Activated CD8-positive, alpha-beta T cell treated with anti-CD3 and anti-CD28 coated beads for 36 hours (primary cell): ENCODE measurements around the gene MBD3L2. TPM values are rescaled to one million over a fixed set of nuclear protein-coding genes. Genes with fewer than 3 reads are reported as not detected.
"Not testable (repeated sequence)": the region's sequence is repeated elsewhere in the genome, so short reads cannot be mapped to it uniquely, and the experiment has no call there.

ENCODE experiments used
- ATAC-seq: fragments of 200-7000 bp; cut with Tn5 transposase; one replicate; pipeline ENCODE4 v1.10.0; 2021; ENCODE audit warnings: mild to moderate bottlenecking, moderate library complexity
- CTCF ChIA-PET: fragments of 350-600 bp; sonication (Branson Sonifier 250); formaldehyde crosslinking; loops from one replicate; lab custom pipeline; 2021; ENCODE audit warnings: antibody characterized with exemption; lab: Charles Lee
- POLR2A ChIA-PET: fragments of 350-600 bp; sonication (Branson Sonifier 250); formaldehyde crosslinking; loops from one replicate; lab custom pipeline; 2021; ENCODE audit warnings: antibody characterized with exemption; lab: Charles Lee
- DNase-seq: peaks from one replicate; pipeline ENCODE4 v3.0.0-alpha.2; 2020
- H3K27ac Mint-ChIP-seq: one replicate; pipeline ENCODE4 v1.8.0; 2021; ENCODE audit warnings: mild to moderate bottlenecking, mixed read lengths
- H3K27me3 Mint-ChIP-seq: one replicate; pipeline ENCODE4 v1.8.0; 2021; ENCODE audit warnings: mixed read lengths
- H3K36me3 Mint-ChIP-seq: one replicate; pipeline ENCODE4 v1.8.0; 2021; ENCODE audit warnings: low read depth, mixed read lengths
- H3K4me1 Mint-ChIP-seq: one replicate; pipeline ENCODE4 v1.8.0; 2021; ENCODE audit warnings: low read depth, mixed read lengths
- H3K4me3 Mint-ChIP-seq: one replicate; pipeline ENCODE4 v1.8.0; 2021; ENCODE audit warnings: mild to moderate bottlenecking, moderate library complexity, mixed read lengths
- H3K9me3 Mint-ChIP-seq: one replicate; pipeline ENCODE4 v1.8.0; 2021; ENCODE audit warnings: mixed read lengths
- intact Hi-C: fragments of 100-400 bp; cut with micrococcal nuclease; formaldehyde crosslinking; loops from one replicate; pipeline ENCODE4 v1.10.0; 2022
- total RNA-seq, 2 experiments: library from RNA; stranded (reverse); gene quantifications; one replicate each; pipeline ENCODE4 v1.2.3, GENCODE V29; 2021

The MBD3L2 gene
- total RNA-seq, 2 experiments from 2014 or later: not detected

DNA sequence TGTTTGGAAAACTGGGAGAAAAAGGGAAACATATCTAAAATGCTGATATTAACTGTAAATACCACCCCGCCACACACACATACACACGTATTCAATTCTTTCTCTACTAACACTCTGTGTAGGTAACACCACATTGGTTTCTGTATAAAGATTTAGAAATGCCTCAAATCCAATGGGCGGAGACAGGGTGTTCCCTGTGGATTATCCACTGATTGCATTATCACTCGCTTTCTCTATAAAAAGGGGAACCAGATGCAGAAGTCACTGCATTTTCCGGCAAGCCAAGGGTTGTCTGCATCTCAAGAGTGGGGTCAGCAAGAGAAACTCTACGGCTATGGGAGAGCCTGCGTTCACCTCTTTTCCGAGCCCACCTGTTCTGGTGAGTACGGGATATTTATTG lies 18.8 kb upstream of the MBD3L2 start, which contains the start of gene MBD3L5:
Gene MBD3L5, plus strand, starts transcription at position 301 of the 400 bp plus-strand sequence. Its CDS starts 34 bp downstream, at position 335.
- not testable (repeated sequence) for H3K27me3 Mint-ChIP-seq

DNA sequence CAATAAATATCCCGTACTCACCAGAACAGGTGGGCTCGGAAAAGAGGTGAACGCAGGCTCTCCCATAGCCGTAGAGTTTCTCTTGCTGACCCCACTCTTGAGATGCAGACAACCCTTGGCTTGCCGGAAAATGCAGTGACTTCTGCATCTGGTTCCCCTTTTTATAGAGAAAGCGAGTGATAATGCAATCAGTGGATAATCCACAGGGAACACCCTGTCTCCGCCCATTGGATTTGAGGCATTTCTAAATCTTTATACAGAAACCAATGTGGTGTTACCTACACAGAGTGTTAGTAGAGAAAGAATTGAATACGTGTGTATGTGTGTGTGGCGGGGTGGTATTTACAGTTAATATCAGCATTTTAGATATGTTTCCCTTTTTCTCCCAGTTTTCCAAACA lies 9.0 kb upstream of the MBD3L2 start, which contains the start of gene MBD3L4:
Gene MBD3L4, minus strand, starts transcription at position 101 of the 400 bp plus-strand sequence. Its CDS starts 35 bp downstream, at position 66.
- intact Hi-C loops, H3K36me3 Mint-ChIP-seq, H3K9me3 Mint-ChIP-seq, H3K27me3 Mint-ChIP-seq, H3K4me1 Mint-ChIP-seq, POLR2A ChIA-PET, H3K4me3 Mint-ChIP-seq, DNase-seq, H3K27ac Mint-ChIP-seq, ATAC-seq, CTCF ChIA-PET: not testable (repeated sequence)

More for the DNA sequence above, 18.8 kb upstream of the MBD3L2 start, which contains the start of gene MBD3L5:
- POLR2A ChIA-PET, CTCF ChIA-PET, H3K36me3 Mint-ChIP-seq, DNase-seq, intact Hi-C loops, H3K4me3 Mint-ChIP-seq, H3K27ac Mint-ChIP-seq, H3K9me3 Mint-ChIP-seq, H3K4me1 Mint-ChIP-seq, ATAC-seq: not testable (repeated sequence)

DNA sequence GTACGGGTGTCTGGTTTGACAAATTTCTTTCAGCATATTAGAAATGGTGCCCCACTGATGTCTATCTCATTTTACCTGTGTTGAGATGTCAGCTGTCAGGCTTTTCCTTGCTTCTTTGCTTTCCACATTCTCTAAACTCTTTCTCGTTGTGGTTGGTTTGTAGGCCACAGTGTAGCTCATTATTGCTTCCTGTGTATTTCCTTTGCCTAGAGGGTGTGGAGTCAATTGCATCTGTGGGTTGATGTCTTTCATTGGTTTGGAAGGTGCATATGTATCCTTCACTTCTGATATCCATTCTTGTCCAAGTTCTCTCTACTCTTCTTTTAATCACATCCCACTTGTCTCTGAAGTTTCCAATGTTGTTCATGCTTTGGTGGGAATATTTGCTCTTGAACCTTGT lies 7.6 kb upstream of the MBD3L2 start:
- H3K4me1 Mint-ChIP-seq, H3K4me3 Mint-ChIP-seq, H3K36me3 Mint-ChIP-seq, H3K9me3 Mint-ChIP-seq, DNase-seq, POLR2A ChIA-PET, H3K27ac Mint-ChIP-seq, H3K27me3 Mint-ChIP-seq, ATAC-seq, intact Hi-C loops, CTCF ChIA-PET: not testable (repeated sequence)

DNA sequence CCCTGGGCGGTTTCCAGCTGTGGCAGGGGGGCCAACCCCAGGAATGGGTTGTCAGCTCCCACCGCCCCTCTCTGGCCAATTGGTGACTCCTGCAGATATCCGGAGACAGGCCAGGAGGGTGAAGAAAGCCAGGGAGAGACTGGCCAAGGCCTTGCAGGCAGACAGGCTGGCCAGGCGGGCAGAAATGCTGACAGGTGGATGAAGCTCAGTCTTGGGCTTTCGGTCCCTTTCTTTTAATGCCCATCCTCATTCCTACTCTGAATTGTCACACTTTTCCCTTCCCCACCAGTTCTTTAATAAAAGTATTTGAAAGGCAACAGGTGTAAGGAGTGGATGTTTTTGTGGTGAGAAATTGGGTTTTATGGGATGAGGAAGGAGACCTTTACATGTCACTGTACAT lies 2.3 kb downstream of the MBD3L2 start:
- POLR2A ChIA-PET, DNase-seq, H3K36me3 Mint-ChIP-seq, H3K4me3 Mint-ChIP-seq, H3K9me3 Mint-ChIP-seq, CTCF ChIA-PET, H3K27me3 Mint-ChIP-seq, ATAC-seq, intact Hi-C loops, H3K27ac Mint-ChIP-seq, H3K4me1 Mint-ChIP-seq: not testable (repeated sequence)

DNA sequence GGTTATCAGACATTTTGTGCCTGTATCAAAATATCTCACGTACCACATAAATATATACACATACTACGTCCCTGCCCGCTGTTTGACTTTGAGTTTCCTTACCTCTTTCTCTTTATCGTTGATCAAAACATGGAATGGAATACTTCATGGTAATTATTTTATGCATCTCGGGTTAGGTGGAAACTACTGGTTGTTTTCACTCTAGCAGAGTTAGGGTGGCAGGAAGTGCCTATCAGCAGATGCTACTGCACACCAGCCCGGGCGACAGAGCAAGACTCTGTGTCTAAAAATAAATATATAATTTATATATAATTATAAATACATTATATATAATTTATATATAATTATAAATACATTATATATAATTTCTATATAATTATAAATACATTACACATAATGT lies 3.8 kb downstream of the MBD3L2 start:
- H3K27me3 Mint-ChIP-seq, H3K27ac Mint-ChIP-seq, POLR2A ChIA-PET, H3K4me3 Mint-ChIP-seq, CTCF ChIA-PET, H3K9me3 Mint-ChIP-seq, intact Hi-C loops, H3K36me3 Mint-ChIP-seq, DNase-seq, H3K4me1 Mint-ChIP-seq: not testable (repeated sequence)
- ATAC-seq: peak; percentile 51

DNA sequence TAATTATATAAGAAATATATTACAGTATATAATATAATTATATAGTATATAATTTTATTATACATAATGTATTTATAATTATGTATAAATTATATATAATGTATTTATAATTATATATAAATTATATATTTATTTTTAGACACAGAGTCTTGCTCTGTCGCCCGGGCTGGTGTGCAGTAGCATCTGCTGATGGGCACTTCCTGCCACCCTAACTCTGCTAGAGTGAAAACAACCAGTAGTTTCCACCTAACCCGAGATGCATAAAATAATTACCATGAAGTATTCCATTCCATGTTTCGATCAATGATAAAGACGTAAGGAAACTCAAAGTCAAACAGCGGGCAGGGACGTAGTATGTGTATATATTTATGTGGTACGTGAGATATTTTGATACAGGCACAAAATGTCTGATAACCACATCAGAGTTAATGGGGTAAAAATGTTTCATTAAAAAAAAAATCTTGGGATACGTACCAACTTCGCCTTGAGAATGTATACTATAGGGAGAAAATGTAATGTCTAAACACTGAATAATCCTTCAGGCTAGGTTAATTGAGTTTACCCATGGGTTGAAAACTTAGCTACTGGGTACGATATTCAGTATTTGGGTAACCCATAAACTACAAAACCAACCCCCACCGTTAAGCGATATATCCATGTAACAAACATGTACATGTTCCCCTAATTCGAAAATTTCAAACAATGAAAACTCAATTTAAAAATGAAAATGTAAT lies 5.7 kb downstream of the MBD3L2 start:
- CTCF ChIA-PET: not testable (repeated sequence)
- ATAC-seq: peak; percentile 47

DNA sequence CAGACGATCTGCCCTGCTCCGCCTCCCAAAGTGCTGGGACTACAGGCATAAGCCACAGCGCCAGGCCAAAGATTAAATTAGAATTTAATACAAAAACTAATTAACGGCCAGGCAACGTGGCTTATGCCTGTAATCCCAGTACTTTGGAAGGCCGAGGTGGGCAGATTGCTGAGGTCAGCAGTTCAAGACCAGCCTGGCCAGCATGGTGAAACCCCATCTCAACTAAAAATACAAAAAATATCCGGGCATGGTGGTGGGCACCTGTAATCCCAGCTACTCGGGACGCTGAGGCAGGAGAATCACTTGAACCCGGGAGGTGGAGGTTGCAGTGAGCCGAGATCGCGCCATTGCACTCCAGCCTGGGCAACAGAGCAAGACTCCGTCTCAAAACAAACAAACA lies 6.6 kb downstream of the MBD3L2 start:
- POLR2A ChIA-PET, H3K27me3 Mint-ChIP-seq, ATAC-seq, CTCF ChIA-PET, H3K9me3 Mint-ChIP-seq, H3K27ac Mint-ChIP-seq, DNase-seq, H3K4me3 Mint-ChIP-seq, H3K36me3 Mint-ChIP-seq, intact Hi-C loops, H3K4me1 Mint-ChIP-seq: not testable (repeated sequence)

More for the DNA sequence above, 5.7 kb downstream of the MBD3L2 start:
- POLR2A ChIA-PET, intact Hi-C loops, DNase-seq, H3K27ac Mint-ChIP-seq, H3K9me3 Mint-ChIP-seq, H3K4me1 Mint-ChIP-seq, H3K4me3 Mint-ChIP-seq, H3K36me3 Mint-ChIP-seq, H3K27me3 Mint-ChIP-seq: not testable (repeated sequence)

DNA sequence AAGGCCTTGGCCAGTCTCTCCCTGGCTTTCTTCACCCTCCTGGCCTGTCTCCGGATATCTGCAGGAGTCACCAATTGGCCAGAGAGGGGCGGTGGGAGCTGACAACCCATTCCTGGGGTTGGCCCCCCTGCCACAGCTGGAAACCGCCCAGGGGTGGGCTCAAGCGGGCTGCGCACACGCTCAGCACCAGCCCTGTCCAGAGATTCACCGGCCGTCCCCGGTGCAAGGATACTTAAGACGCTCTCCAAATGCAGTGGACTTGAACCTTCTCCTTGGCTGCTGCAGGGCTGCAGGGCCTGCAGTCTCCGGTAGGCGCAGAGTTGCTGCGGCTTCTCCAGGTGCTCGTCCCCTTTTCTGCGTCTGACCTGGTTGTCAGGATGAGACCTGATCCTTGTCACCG lies 7.2 kb downstream of the MBD3L2 start:
- H3K27ac Mint-ChIP-seq, H3K27me3 Mint-ChIP-seq, H3K9me3 Mint-ChIP-seq, ATAC-seq, DNase-seq, H3K4me3 Mint-ChIP-seq, CTCF ChIA-PET, intact Hi-C loops, H3K4me1 Mint-ChIP-seq, H3K36me3 Mint-ChIP-seq, POLR2A ChIA-PET: not testable (repeated sequence)

DNA sequence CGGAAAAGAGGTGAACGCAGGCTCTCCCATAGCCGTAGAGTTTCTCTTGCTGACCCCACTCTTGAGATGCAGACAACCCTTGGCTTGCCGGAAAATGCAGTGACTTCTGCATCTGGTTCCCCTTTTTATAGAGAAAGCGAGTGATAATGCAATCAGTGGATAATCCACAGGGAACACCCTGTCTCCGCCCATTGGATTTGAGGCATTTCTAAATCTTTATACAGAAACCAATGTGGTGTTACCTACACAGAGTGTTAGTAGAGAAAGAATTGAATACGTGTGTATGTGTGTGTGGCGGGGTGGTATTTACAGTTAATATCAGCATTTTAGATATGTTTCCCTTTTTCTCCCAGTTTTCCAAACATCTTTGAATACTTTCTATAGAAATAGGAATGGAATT lies 9.5 kb downstream of the MBD3L2 start, which contains the start of gene MBD3L3:
Gene MBD3L3, minus strand, starts transcription at position 101 of the 400 bp plus-strand sequence. Its CDS starts 71 bp downstream, at position 30.
- intact Hi-C loops, DNase-seq, ATAC-seq, H3K36me3 Mint-ChIP-seq, H3K4me1 Mint-ChIP-seq, H3K4me3 Mint-ChIP-seq, H3K27ac Mint-ChIP-seq, POLR2A ChIA-PET, CTCF ChIA-PET, H3K9me3 Mint-ChIP-seq, H3K27me3 Mint-ChIP-seq: not testable (repeated sequence)

DNA sequence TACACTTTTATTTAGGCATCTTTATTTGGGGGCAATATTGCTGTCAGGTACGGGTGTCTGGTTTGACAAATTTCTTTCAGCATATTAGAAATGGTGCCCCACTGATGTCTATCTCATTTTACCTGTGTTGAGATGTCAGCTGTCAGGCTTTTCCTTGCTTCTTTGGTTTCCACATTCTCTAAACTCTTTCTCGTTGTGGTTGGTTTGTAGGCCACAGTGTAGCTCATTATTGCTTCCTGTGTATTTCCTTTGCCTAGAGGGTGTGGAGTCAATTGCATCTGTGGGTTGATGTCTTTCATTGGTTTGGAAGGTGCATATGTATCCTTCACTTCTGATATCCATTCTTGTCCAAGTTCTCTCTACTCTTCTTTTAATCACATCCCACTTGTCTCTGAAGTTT lies 10.9 kb downstream of the MBD3L2 start:
- H3K27ac Mint-ChIP-seq, ATAC-seq, DNase-seq, H3K27me3 Mint-ChIP-seq, CTCF ChIA-PET, intact Hi-C loops, POLR2A ChIA-PET, H3K9me3 Mint-ChIP-seq, H3K4me3 Mint-ChIP-seq, H3K4me1 Mint-ChIP-seq, H3K36me3 Mint-ChIP-seq: not testable (repeated sequence)
